Hematopoietic multipotent progenitor cell treated with erythropoietin and hydrocortisone succinate and interleukin-3 and kit ligand, for 17 days (in vitro differentiated cells): ENCODE measurements around the gene TM9SF4.

Experiments
- DNase-seq: peaks from one replicate; pipeline ENCODE4 v3.0.0-alpha.2; 2015; ENCODE audit warnings: low spot score

TM9SF4 gene, protein sequence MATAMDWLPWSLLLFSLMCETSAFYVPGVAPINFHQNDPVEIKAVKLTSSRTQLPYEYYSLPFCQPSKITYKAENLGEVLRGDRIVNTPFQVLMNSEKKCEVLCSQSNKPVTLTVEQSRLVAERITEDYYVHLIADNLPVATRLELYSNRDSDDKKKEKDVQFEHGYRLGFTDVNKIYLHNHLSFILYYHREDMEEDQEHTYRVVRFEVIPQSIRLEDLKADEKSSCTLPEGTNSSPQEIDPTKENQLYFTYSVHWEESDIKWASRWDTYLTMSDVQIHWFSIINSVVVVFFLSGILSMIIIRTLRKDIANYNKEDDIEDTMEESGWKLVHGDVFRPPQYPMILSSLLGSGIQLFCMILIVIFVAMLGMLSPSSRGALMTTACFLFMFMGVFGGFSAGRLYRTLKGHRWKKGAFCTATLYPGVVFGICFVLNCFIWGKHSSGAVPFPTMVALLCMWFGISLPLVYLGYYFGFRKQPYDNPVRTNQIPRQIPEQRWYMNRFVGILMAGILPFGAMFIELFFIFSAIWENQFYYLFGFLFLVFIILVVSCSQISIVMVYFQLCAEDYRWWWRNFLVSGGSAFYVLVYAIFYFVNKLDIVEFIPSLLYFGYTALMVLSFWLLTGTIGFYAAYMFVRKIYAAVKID

GRCh38 chr20:32109392-32110172 lies at the start of gene TM9SF4:
Gene TM9SF4, plus strand, starts transcription at chr20:32109714. Its CDS starts 27 bp downstream, at chr20:32109741.
- DNase-seq, result peak; percentile 97

- DNase-seq, result no peak
Observed at GRCh38 chr20:32062776-32063170, 46.7 kb upstream of the TM9SF4 start.

DNA sequence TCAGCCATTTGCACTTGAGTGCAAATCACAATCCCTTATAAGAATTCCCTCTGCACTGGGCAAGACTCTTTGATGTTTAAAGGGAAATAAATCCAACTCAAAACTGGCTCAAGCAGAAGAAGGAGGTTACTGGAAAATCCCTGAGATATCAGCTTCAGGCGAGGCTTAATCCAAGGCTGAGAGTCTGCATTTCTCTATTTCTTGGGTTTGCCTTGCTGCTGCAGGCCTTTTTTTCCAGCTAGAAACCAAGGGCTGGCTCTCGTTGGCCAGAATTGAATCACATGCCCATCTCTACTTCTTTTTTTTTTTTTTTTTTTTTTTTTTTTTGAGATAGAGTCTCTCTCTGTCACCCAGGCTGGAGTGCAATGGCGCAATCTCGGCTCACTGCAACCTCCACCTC lies 45.8 kb upstream of the TM9SF4 start:
- no peak for DNase-seq

DNA sequence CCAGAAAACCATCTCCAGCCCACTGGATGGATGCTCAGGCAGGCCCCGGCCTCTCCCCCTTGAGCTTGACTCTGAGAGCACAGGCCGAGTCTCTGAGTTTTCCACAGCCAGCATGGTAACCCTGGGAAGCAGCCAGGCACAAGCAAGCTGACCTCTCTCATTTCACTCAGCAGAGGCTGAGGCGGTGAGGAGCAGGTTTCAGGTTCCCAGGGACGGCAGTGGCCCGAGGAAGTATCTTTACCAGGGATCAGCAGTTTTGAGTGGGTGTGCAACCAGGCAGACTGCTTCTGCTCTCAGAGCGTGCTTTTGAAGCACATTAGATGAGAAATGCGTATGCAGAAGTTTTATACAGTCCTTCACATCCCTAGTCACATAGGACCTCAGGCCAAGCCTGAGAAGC lies 44.8 kb upstream of the TM9SF4 start:
- no peak for DNase-seq

DNA sequence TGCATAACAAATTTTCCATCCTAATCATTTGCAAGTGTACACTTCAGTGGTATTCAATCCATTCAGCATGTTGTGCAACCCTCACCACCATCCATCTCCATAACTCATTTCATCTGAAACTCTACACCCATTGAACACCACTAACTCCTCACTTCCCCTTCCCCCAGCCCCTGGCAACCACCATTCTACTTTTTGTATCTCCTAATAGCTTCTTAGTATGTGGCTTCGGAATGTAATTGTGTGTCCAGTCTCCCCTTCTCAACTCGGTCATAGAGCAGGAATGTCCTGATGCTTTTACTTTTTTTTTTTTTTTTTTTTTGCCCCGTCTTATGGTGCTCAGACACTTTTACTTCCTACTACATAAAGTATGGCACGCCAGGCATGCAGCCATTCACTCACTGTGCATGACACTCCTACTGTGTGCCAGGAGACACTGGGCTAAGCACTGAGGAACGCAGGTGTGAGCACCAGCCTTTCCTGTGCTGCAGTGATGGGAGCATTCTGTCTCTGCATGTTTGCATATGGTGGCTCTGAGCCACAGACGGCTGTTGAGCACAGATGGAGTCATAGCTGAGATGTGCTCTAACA lies 42.2 kb upstream of the TM9SF4 start:
- DNase-seq, result no peak

DNA sequence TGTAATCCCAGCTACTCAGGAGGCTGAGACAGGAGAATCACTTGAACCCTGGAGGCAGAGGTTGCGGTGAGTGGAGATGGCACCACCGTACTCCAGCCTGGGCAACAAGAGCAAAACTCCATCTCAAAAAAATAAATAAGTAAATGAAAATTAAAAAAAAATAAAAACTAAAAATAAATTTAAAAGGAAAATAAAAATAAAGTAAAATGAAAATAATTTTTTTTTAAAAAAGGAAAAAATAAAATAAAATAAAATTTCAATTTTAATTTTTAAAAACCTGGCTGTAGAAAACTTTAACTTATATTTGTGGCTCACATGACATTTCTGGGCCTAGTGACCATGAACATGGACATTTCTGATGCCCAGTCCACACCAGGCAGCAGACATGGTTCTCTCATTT lies 41.3 kb upstream of the TM9SF4 start:
- no peak for DNase-seq

- DNase-seq, result no peak
Observed at GRCh38 chr20:32069711-32070110, 39.8 kb upstream of the TM9SF4 start.

DNA sequence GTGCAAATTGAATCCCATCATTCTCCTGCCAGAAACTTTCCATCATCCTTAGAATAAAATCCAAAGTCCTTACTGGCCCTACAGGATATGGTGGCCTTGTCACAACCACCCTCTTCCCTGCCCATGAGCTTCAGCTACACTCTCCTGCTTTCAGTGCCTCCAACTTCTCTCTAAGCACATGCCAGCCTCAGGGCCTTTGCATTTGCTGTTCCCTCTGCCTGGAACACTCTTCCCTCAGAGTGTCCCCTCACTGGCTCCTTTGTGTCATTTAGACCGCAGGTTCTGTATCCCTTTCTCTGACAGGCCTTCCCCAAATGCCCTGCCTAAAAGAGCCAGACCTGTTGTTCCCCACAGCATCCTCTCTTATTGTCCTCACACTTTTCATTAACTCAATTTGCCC lies 39.2 kb upstream of the TM9SF4 start:
- no peak for DNase-seq

GRCh38 chr20:32070690-32071213 lies 38.8 kb upstream of the TM9SF4 start:
- DNase-seq, result no peak

GRCh38 chr20:32071395-32072167 lies 37.9 kb upstream of the TM9SF4 start:
- no peak for DNase-seq

- no peak for DNase-seq
Observed at GRCh38 chr20:32072168-32072750, 37.3 kb upstream of the TM9SF4 start.

DNA sequence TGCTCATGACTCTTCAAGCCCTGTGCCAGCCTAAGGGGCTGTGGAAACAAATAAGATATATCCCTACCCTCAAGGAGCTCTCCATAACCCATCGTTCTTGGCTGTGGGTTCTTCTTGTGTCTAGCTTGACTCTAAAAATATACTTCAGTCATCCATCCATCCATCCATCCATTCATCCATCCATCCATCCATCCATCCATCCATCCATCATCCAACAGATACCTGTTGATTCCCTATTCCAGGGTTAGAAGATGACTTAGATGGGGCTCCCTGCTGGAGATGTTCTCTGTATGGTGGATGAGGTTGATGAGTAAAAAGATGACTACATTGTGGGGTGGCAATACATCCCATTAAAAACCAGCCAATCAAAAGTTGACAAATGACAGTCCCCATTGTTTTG lies 34.0 kb upstream of the TM9SF4 start:
- DNase-seq, result no peak

- DNase-seq, result no peak
Observed at GRCh38 chr20:32077190-32077589, 32.3 kb upstream of the TM9SF4 start.

GRCh38 chr20:32078322-32078721 lies 31.2 kb upstream of the TM9SF4 start:
- DNase-seq, result no peak

DNA sequence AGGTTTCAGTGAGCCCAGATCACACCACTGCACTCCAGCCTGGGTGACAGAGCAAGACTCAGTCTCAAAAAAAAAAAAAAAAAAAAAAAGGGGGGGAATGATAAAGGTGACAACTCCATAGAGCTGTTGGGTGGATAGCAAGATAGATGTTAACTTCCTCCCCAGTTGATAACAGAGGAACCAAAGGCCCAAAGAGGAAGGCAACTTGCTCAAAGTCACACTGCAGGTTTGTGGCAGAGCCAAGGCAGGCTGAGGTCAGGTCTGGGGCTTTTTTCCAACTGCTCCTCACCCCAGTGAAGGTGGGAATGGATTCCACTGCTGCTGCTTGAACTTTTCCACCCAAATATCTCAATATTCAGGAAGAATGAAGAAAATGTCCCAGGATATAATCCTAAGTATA lies 30.7 kb upstream of the TM9SF4 start:
- DNase-seq, result no peak

GRCh38 chr20:32079655-32080109 lies 29.8 kb upstream of the TM9SF4 start:
- DNase-seq, result no peak

- DNase-seq, result no peak
Observed at GRCh38 chr20:32080783-32081182, 28.7 kb upstream of the TM9SF4 start.

DNA sequence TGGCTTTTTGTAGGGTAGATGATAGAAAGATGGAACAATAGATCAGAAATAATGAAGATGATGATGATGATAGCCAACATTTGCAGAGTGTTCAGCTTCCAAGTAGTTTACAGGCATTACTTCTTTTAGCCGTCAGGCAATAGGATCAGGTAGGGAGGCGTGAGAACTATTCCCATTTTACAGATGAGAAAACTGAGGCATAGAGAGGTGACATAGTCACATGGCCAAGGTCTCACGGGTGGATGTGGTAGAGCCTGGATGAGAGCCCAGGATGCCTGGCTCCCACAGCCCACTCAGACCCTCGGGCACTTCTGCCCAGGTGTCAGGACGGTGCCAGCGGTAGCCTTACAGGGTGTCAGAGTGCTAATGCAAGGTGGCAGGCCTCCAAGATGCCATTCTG lies 26.0 kb upstream of the TM9SF4 start:
- DNase-seq, result no peak

DNA sequence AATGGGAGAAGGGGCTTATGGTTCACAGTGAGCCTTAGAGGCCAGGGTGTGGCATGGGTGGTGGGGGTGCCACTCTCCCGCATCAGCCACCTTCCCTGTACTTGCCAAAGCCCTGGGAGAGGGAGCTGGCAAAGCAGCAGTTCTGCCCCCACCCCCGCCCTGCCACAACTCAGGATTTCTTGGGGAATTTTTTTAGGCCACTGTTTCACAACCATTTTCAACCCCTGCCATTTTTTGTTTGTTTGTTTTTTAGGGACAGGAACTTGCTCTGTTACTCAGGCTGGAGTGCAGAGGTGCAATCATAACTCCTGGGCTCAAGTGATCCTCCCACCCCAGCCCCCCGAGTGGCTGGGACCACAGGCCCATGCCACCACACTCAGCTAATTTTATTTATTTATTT lies 22.4 kb upstream of the TM9SF4 start:
- DNase-seq, result no peak

GRCh38 chr20:32088759-32089158 lies 20.8 kb upstream of the TM9SF4 start:
- DNase-seq, result no peak
